Right kidney (tissue), 1 donor: ENCODE data around the gene PDZD7.

Experiments
- DNase-seq: peaks from one replicate; pipeline ENCODE4 v3.0.0-alpha.2; 2016

PDZD7 gene

DNA sequence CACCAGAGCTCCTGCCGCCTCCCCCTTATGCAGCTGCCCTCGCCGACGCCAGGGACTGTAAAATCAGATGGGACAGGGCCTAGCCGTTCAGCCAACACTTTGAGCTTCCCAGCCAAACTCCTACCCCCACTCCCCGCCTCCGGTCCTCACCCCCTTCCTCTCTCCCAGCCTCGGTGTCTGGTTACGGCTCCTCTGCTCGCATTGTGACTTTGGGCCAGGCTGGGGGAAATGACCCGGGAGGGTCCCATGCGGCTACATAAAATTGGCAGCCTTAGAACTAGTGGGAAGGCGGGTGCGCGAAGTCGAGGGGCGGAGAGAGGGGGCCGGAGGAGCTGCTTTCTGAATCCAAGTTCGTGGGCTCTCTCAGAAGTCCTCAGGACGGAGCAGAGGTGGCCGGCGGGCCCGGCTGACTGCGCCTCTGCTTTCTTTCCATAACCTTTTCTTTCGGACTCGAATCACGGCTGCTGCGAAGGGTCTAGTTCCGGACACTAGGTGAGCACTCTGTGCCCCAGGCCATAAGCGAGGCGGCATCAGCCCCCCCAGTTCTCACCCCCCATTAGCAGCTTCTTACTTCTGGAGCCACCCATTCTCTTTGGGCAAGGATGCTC, 30.8 kb upstream of the PDZD7 start, which contains the start of gene KAZALD1:
TSS of gene KAZALD1 (plus strand) at position 366 of the 608 bp plus-strand sequence. CDS start 604 bp downstream, outside the sequence.
- no peak for DNase-seq

DNA sequence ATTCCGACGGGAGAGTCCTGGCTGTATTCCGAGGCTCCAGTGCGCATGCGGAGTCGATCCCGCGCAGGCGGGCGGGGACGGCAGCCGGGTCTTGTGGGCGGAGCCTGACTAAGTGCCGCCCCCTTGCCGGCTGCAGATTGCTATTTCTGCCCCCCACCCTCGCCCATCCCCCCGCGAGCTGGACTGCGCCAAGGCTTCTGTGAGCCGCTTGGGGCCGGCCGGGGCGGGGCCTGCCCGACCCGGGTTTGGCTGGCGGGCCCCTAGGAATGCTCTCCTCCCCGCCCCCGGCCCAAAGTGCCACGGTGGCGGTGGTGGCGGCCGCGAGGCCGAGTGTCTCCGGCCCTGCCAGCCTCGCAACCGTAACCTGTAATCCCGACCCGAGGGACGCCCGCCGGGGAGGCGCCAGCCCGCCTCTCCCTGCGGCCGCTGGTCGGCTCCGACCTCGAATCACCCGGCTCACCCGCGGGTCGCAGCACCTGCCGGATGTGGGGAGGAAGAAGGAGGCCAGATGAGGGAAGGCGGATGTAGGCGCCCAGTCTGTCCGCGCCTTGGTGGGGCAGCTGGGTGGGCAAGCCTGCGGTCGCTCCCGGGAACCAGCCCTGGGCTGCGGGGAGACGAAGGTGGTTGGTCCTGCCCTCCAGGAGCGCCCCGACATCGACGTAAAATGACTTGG, 30.2 kb upstream of the PDZD7 start:
- DNase-seq, result peak; percentile 95

- peak; percentile 100 for DNase-seq
Observed at GRCh38 chr10:101060036-101060950, 29.4 kb upstream of the PDZD7 start.

GRCh38 chr10:101056365-101057151, 25.6 kb upstream of the PDZD7 start:
- DNase-seq, result no peak

DNA sequence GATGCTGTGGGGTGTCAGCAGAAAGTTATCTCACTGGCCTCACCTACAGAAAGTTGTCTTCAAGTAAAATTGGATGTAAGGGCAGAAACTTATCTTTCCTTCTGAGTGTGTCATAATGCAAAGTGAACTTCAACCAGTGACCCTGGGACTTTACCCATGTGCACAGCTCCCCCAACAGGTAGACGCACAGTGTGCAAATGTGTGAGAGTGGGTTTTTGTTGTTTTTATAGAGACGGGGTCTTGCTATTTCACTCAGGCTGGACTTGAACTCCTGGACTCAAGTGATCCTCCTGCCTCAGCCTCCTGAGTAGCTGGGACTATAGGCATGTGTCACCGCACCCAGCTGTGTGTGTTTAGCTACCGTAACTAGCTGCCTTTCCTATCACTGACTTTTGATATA, 24.5 kb upstream of the PDZD7 start:
- no peak for DNase-seq

DNA sequence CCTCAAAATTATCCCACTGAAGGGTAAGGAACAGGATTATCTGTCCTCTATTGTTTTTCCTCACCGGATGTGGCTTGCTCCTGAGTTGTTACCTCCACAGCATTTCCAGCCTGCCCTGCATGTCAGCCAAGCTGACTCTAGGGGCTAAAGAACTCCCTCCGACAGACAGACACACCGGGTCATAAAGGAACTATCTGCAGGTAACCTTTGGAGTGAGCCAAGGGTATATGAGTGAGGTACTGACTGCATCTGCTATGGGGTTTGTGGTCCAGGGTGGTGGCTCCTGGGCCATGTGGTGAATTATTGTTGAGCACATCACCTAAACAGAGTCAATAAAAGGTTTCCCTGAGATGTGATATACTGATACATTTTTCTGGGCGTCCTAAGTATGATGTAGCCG, 23.9 kb upstream of the PDZD7 start:
- no peak for DNase-seq

DNA sequence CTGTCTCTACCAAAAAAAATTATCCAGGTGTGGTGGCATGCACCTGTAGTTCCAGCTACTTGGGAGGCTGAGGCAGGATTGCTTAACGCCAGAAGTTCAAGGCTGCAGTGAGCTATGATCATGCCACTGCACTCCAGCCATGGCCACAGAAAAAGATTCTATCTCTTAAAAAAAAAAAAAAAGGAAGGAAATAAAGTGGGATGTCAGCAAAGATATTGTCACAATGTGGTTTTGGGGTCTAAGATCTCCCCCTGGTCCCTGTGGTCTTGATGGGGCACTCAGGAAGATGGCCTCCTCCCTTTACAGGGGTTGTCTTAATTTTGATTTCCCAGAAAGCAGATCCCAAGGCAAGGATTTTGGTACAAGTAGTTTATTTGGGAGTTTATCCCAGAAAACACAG, 23.4 kb upstream of the PDZD7 start:
- DNase-seq, result no peak

GRCh38 chr10:101053516-101053915, 22.6 kb upstream of the PDZD7 start:
- no peak for DNase-seq

DNA sequence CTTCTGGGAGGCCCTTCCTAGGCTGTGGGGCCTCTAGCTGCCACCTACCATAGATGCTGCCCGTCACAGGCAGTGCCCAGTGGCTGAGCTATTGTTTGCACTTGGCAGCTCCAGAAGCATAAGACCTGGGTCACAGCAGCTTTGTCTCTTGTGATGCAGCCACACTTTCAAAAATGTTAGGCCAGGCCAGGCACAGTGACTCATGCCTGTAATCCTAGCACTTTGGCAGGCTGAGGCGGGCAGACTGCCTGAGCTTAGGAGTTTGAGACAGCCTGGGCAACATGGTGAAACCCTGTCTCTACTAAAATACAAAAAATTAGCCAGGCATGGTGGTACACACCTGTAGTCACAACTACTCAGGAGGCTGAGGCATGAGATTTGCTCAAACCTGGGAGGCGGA, 21.4 kb upstream of the PDZD7 start:
- DNase-seq, result no peak

- peak; percentile 62 for DNase-seq
Observed at GRCh38 chr10:101050208-101051069, 19.5 kb upstream of the PDZD7 start.

DNA sequence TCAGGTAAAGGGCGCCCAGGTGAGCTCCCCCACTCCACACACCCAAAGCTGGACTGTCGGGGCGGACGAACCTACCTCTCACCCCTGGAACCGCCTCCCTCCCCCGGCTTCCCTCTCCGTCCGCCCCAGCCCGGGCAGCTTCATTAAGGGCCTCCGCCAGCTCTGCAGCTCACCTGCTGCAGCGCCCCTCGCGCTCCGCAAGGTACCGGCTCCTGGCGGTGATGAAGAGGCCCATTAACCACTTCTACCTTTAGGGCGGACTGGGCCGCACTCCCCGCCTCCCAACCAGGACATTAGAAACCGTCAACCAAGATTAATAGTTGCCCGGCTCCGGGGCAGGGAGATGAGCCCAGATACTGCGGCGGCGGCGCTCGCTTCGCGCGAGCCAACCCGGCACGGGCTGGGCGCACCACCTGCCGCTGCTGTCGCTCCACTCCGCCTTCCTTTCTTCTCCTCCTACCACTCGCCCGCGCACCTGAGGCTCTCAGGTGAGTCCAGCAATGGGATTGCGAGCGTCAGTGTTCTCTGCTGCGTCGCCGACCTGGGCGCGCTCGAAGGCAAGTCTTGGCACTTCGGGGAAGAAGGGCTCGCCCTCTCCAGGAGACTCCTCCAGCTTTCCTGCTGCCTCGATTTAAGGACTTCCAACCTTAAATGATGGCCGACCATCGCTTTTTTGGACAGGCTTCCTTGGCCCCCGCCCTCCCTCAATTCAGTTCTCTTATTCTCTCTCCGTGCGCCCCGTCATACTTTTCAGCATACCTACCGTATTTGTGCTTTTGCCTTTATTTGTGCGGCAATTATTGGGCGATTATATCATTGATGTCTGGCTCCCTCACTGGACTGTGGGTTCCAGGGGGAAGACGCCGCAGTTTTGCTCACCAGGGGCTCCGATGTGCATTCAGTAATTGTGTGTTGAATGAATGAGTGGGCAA, 17.3 kb upstream of the PDZD7 start:
- DNase-seq, result peak; percentile 72

GRCh38 chr10:101047268-101047667, 16.3 kb upstream of the PDZD7 start:
- DNase-seq, result no peak

- DNase-seq, result peak; percentile 47
Observed at GRCh38 chr10:101046332-101047238, 15.7 kb upstream of the PDZD7 start.

DNA sequence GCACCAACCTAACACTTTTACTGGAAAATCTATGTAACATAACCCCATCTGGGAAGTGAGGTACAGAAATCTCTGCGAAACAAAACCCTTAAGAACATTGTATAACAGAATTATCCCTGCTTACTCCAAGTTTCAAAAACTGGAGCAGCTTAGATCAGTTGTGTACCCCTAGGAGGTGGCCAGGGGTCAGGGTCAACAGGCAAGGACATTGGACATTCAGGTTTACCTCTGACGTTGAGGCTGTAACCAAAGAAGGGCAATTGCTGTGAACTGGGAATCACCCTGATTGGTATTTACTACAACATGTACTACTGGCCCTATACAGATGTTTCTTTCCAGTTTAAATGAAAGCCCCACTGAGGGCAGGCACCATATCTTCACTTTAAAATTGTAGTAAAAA, 13.2 kb upstream of the PDZD7 start:
- no peak for DNase-seq

DNA sequence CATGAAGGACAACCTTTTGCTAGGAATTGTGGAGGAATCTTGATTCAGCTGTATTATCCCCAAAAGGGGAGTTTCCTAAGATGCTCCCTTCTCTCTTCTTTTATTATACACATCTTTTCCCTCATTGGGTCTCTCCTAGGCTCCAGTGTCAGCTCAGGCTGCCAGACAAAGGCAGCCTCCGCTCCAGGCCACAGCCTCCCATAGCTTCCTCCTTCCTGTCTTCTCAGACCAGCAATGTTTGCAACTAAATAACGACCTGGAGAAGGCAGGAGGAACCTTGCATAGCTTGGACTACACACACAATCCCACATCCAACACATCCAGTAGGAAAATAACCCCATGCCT, 12.4 kb upstream of the PDZD7 start:
- no peak for DNase-seq

- DNase-seq, result peak; percentile 95
Observed at GRCh38 chr10:101042667-101043362, 11.9 kb upstream of the PDZD7 start.

DNA sequence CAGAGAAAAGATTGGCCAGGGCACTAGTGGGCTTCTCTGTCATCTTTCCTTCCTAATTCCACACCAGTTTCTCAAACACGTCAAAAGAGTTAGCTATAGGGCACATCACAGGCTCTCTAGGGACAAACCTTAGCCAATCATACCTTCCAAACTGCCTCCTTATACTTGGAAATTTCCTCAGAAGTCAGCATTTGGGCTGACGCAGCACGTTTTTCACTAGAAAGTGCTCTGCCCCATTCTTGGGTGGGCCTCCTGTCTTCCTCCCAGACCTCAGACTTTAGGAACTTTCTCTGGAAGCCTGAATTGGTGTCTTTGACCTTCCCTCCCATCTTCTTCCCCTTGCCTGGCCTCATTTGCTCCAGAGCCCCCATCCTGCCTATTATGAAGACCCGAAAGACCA, 11.2 kb upstream of the PDZD7 start:
- no peak for DNase-seq

DNA sequence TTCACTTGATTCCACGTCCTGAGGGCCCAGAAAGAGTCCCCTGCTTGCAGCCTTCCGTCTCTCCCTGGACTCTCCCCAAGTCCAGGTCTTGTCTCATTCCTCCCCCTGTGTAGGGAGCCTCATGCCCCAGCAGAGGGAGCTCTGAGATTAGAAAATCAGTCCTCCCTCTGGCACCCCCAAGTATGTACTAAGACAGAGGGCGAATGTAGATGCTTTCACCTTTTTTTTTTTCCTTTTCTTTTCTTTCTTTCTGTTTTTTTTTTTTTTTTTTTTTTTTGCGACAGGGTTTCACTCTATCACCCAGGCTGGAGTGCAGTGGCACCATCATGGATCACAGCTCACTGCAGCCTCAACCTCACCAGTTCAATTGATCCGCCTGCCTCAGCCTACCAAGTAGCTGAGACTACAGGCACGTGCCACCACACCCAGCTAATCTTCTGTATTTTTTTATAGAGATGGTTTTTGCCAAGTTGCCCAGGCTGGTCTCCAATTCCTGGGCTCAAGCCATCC, 10.4 kb upstream of the PDZD7 start:
- peak; percentile 34 for DNase-seq
